Small intestine (tissue), 7 donors: ENCODE results near the gene CGB8. TPM values are rescaled to one million over a fixed set of nuclear protein-coding genes. Genes with fewer than 3 reads are reported as not detected.
"Not testable (repeated sequence)": the region's sequence is repeated elsewhere in the genome, so short reads cannot be mapped to it uniquely, and the experiment has no call there.

ENCODE experiments used
- DNase-seq, 2 donors: peaks; one replicate each; pipeline versions ENCODE4 v3.0.0 to v3.0.0-alpha.2; 2013
- FAIRE-seq: peaks from 2 replicates; lab custom pipeline; 2012; peaks lifted over from hg19 to GRCh38; lab: Jason Lieb, UNC
- H3K27ac ChIP-seq, 3 donors: one replicate each; pipeline ENCODE4 v1.5.1; 2013; ENCODE audit warnings: low read length in 2 of 3, mild to moderate bottlenecking in 2 of 3, control low read depth in 1 of 3, inconsistent platforms in 1 of 3, low read depth in 1 of 3, moderate library complexity in 1 of 3
- H3K27me3 ChIP-seq, 3 donors: one replicate each; pipeline ENCODE4 v1.6.1; 2013; ENCODE audit warnings: low read length in 3 of 3, inconsistent platforms in 1 of 3; ENCODE audit not compliant: control insufficient read depth in 3 of 3, insufficient read depth in 3 of 3
- H3K36me3 ChIP-seq, 3 donors: one replicate each; pipeline ENCODE4 v1.6.1; 2013; ENCODE audit warnings: low read length in 3 of 3, inconsistent platforms in 1 of 3, low read depth in 1 of 3, mild to moderate bottlenecking in 1 of 3, moderate library complexity in 1 of 3; ENCODE audit not compliant: control insufficient read depth in 3 of 3, insufficient read depth in 2 of 3
- H3K4me1 ChIP-seq, 3 donors: one replicate each; pipeline ENCODE4 v1.6.1; 2013; ENCODE audit warnings: low read length in 2 of 3, inconsistent platforms in 1 of 3, low read depth in 1 of 3, mild to moderate bottlenecking in 1 of 3, moderate library complexity in 1 of 3; ENCODE audit not compliant: control insufficient read depth in 3 of 3, insufficient read depth in 2 of 3
- H3K4me3 ChIP-seq, 3 donors: one replicate each; pipeline ENCODE4 v1.5.1; 2013; ENCODE audit warnings: low read length in 3 of 3, control low read depth in 1 of 3, inconsistent platforms in 1 of 3, low read depth in 1 of 3, mild to moderate bottlenecking in 1 of 3, moderate library complexity in 1 of 3
- H3K9me3 ChIP-seq, 2 donors: one replicate each; pipeline ENCODE4 v1.6.1; 2013; ENCODE audit warnings: low read depth in 1 of 2, low read length in 1 of 2; ENCODE audit not compliant: control insufficient read depth in 2 of 2, insufficient read depth in 1 of 2
- WGBS, 3 donors: extraction: QIAGEN DNeasy Blood & Tissue Kit; methylation state at CpG; one replicate each; pipeline ENCODE4 v1.1.7; 2013; 5-methylcytosine and 5-hydroxymethylcytosine counted together
- polyA plus RNA-seq, 4 donors: library from polyadenylated mRNA; stranded (reverse) in 3 of 4; unstranded in 1 of 4; fragments of 200-250 nt in 3 of 4; fragments of 120-200 nt in 1 of 4; gene quantifications; one replicate each; pipeline versions ENCODE4 v1.2.1 to v1.2.3, GENCODE V29; 2013
- donor health status: healthy with polysubstance abuse.
- donor health status: control.
- donor health status: control.
- donor health status: Bipolar disorder and iron deficiency.
- donor health status: healthy.

Gene CGB8
- polyA plus RNA-seq, 4 donors, result not detected

DNA sequence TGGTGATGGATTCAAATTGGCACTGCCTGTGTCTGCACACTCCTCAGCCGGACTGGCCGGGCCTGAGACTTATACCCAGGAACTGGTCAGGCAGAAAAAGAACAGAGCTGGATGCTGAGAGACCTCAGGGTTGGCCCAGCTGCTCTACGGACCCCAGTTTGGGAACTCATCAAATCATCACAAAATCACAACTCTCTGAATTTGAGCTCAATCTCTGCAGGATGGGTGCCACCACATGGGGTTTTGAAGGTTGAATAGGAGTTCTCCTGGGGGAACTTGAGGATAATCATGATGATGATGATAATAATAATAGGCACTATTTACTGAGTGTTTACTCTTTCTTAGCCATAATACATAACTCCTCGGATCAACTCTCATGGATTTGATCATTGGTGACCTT, 6.2 kb downstream of the CGB8 start:
- FAIRE-seq, H3K27ac ChIP-seq, DNase-seq, H3K27me3 ChIP-seq, H3K4me3 ChIP-seq, H3K36me3 ChIP-seq, H3K4me1 ChIP-seq, H3K9me3 ChIP-seq: not testable (repeated sequence)
- 78 to 88% (median 81%) methylated on average over 2 of the region's 4 CpGs for WGBS, 3 donors

DNA sequence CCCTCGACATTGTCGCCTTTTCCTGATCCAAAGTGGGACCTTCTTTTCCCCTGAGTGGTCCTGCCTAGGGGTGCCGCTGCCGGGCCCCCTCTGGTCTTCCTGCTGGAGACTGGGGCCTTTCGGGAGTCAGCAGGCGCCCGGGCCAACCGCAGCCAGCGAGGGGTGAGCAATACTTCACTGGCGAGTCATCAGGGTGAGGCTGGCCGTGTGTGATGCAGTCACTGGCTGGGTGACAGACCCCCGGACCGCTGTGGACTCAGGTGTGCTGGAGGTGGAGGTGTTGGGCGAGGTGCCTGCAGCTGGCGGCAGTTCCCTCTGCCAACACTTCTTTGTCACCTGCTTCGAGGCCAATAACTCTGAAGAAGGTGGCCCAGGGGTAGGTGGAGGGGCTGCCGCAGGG, 6.7 kb downstream of the CGB8 start:
- Histone ChIP-seq H3K36me3 (no peaks in the 10 kb centered on the region), H3K4me3 (no peak overlapping the region), H3K27ac (no peak overlapping the region), H3K9me3 (no peaks in the 10 kb centered on the region), H3K27me3 (no peaks in the 10 kb centered on the region), H3K4me1 (no peaks in the 10 kb centered on the region)
- WGBS, 3 donors, result 58 to 72% (median 67%) methylated on average over 15 to 17 of the region's 17 CpGs
- no peak for DNase-seq
- no peak for FAIRE-seq

DNA sequence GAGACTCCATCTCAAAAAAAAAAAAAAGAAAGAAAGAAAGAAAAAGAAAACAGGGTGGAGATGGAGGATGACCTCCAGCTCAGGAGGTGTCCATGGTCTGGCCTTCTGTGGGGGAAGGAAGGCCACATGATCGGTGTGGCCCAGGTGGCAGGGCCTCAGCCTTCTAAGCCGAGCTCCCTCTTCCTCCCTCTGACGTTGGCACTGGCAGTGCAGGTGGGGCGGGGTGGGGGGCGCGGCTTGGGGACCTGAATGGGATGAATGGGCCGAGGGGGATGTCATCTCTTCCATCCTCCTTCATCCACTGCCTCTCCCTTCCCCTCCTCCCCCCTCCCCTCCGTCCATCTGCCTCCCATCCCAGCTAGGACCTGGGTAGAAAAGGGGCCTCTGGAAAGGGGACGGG, 9.2 kb downstream of the CGB8 start:
- H3K4me1 ChIP-seq, H3K4me3 ChIP-seq, FAIRE-seq, H3K27ac ChIP-seq, H3K9me3 ChIP-seq, DNase-seq, H3K36me3 ChIP-seq, H3K27me3 ChIP-seq: not testable (repeated sequence)
- 43 to 77% (median 63%) methylated on average over 3 to 9 of the region's 9 CpGs for WGBS, 3 donors

DNA sequence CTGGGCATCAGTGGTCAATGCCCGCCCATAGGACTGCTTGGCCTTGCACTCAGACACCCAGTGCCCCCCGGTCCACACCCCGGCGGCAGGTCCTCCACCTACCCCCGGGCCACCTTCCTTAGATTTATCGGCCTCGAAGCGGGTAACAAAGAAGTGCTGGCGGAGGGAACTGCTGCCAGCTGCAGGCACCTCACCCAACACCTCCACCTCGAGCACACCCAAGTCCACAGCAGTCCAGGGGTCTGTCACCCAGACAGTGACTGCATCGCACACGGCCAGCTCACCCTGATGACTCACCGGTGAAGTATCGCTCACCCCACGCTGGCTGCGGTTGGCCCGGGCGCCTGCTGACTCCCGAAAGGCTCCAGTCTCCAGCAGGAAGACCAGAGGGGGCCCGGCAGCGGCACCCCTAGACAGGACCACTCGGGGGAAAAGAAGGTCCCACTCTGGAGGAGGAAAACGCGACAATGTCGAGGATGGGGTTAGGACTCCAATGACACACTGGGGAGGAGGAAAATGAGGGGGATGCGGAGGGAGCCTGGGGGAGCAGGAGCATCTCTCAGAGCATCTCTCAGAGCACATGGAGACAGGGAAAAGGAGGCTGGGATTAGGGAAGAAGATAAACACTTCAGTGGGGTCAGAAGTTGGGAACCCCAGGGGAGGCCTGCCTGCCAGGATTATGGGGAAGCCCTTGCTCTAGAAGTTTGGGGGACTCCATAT, 10.2 kb downstream of the CGB8 start:
- not testable (repeated sequence) for FAIRE-seq

DNA sequence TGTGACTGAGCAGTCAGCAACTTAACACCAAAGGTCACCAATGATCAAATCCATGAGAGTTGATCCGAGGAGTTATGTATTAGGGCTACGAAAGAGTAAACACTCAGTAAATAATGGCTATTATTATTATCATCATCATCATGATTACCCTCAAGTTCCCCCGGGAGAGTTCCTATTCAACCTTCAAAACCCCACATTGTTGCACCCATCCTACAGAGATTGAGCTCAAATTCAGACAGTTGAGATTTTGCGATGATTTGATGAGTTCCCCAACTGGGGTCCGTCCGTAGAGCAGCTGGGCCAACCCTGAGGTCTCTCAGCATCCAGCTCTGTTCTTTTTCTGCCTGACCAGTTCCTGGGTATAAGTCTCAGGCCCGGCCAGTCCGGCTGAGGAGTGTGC, 10.8 kb downstream of the CGB8 start:
- FAIRE-seq, H3K27me3 ChIP-seq, DNase-seq, H3K36me3 ChIP-seq, H3K9me3 ChIP-seq, H3K27ac ChIP-seq, H3K4me3 ChIP-seq, H3K4me1 ChIP-seq: not testable (repeated sequence)
- 83 to 91% (median 85%) methylated on average over 5 to 8 of the region's 8 CpGs for WGBS, 3 donors

More for the DNA sequence above, 10.2 kb downstream of the CGB8 start:
- H3K9me3 ChIP-seq, H3K4me3 ChIP-seq, H3K4me1 ChIP-seq, H3K27me3 ChIP-seq, H3K27ac ChIP-seq, H3K36me3 ChIP-seq, DNase-seq: not testable (repeated sequence)
- WGBS, 3 donors, result 75 to 85% (median 84%) methylated on average over 22 to 26 of the region's 26 CpGs

DNA sequence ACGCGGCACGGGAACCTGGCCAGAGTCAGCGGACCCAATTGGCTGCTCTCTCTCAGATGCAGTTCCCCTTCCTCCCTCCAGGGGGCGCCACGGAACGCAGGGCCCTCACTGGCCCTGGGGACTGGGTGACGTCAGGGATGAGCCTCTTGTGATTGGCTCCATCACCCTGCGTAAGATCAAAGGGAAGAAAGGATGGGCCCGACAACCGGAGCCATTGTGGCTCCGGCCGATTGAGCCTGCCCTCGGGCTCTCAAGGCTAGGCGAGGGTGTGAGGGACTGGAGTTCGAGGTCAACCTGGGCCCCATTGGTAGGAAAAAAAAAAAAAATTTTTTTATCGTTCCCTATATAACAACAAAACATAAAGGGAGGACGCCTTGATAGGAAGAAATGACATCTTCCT, 12.1 kb downstream of the CGB8 start, which contains the start of gene CGB1:
Gene CGB1, minus strand, starts transcription at position 81 of the 400 bp plus-strand sequence. CDS start 184 bp downstream, outside the sequence.
- H3K27me3 ChIP-seq, result not testable (repeated sequence)

DNA sequence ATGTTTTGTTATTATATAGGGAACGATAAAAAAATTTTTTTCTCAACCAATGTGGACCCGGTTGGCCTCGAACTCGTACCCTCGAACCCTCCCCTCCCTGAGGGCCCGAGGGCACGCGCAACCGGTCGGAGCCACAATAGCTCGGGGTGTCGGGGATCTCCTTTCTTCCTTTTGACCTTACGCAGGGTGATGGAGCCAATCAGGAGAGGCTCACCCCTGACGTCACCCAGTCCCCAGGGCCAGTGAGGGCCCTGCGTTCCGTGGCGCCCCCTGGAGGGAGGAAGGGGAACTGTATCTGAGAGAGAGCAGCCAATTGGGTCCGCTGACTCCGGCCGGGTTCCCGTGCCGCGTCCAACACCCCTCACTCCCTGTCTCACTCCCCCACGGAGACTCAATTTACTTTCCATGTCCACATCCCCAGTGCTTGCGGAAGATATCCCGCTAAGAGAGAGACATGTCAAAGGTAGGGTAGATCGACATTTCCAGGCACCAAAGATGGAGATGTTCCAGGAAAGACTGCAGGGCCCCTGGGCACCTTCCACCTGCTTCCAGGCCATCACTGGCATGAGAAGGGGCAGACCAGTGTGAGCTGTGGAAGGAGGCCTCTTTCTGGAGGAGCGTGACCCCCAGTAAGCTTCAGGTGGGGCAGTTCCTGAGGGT, 17.1 kb downstream of the CGB8 start, which contains the start of gene CGB2:
Gene CGB2, plus strand, starts transcription at position 249 of the 660 bp plus-strand sequence. Its CDS starts 206 bp downstream, at position 455.
- 20 to 31% (median 26%) methylated on average over 28 of the region's 28 CpGs for WGBS, 3 donors
- H3K27ac ChIP-seq, H3K9me3 ChIP-seq, H3K27me3 ChIP-seq, H3K4me1 ChIP-seq, H3K36me3 ChIP-seq, H3K4me3 ChIP-seq, FAIRE-seq: not testable (repeated sequence)
- DNase-seq, result peak in 1 of 2 donors; percentile 17

More for the DNA sequence above, 12.1 kb downstream of the CGB8 start, which contains the start of gene CGB1:
- 50 to 53% (median 53%) methylated on average over 16 to 18 of the region's 18 CpGs for WGBS, 3 donors
- FAIRE-seq, H3K27ac ChIP-seq, H3K4me3 ChIP-seq, H3K9me3 ChIP-seq, H3K4me1 ChIP-seq, H3K36me3 ChIP-seq, DNase-seq: not testable (repeated sequence)

DNA sequence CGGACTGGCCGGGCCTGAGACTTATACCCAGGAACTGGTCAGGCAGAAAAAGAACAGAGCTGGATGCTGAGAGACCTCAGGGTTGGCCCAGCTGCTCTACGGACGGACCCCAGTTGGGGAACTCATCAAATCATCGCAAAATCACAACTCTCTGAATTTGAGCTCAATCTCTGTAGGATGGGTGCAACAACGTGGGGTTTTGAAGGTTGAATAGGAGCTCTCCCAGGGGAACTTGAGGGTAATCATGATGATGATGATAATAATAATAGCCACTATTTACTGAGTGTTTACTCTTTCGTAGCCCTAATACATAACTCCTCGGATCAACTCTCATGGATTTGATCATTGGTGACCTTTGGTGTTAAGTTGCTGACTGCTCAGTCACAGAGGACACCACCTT, 18.6 kb downstream of the CGB8 start:
- DNase-seq, FAIRE-seq, H3K4me3 ChIP-seq, H3K27me3 ChIP-seq, H3K27ac ChIP-seq, H3K36me3 ChIP-seq, H3K4me1 ChIP-seq, H3K9me3 ChIP-seq: not testable (repeated sequence)
- WGBS, 3 donors, result 87 to 91% (median 90%) methylated on average over 2 to 5 of the region's 8 CpGs
